GM04503 (cell line): ENCODE measurements around the gene TMEM271.
"Not testable (repeated sequence)": the region's sequence is repeated elsewhere in the genome, so short reads cannot be mapped to it uniquely, and the experiment has no call there.

ENCODE experiments used
- DNase-seq: peaks from one replicate; pipeline ENCODE4 v3.0.0-alpha.2; 2012; ENCODE audit warnings: low read depth

Gene TMEM271

GRCh38 chr4:565614-566013, 10.5 kb downstream of the TMEM271 start:
- not testable (repeated sequence) for DNase-seq

GRCh38 chr4:562458-562857, 13.6 kb downstream of the TMEM271 start:
- not testable (repeated sequence) for DNase-seq

- DNase-seq: no peak
Measured at GRCh38 chr4:561426-561825, 14.7 kb downstream of the TMEM271 start.

- no peak for DNase-seq
Measured at GRCh38 chr4:560731-561291, 15.3 kb downstream of the TMEM271 start.

GRCh38 chr4:560061-560460, 16.0 kb downstream of the TMEM271 start:
- no peak for DNase-seq

GRCh38 chr4:555566-556275, 20.4 kb downstream of the TMEM271 start:
- DNase-seq: no peak

GRCh38 chr4:554793-555320, 21.2 kb downstream of the TMEM271 start:
- not testable (repeated sequence) for DNase-seq

- no peak for DNase-seq
Measured at GRCh38 chr4:552019-552418, 24.1 kb downstream of the TMEM271 start.

GRCh38 chr4:550268-550667, 25.8 kb downstream of the TMEM271 start:
- DNase-seq: not testable (repeated sequence)

GRCh38 chr4:548976-549375, 27.1 kb downstream of the TMEM271 start:
- no peak for DNase-seq

- no peak for DNase-seq
Measured at GRCh38 chr4:545612-546011, 30.5 kb downstream of the TMEM271 start.

GRCh38 chr4:544386-545105, 31.5 kb downstream of the TMEM271 start:
- DNase-seq: no peak

- DNase-seq: no peak
Measured at GRCh38 chr4:541271-541670, 34.8 kb downstream of the TMEM271 start.

- DNase-seq: no peak
Measured at GRCh38 chr4:538542-539142, 37.5 kb downstream of the TMEM271 start.

GRCh38 chr4:537436-538264, 38.4 kb downstream of the TMEM271 start:
- DNase-seq: no peak

- DNase-seq: no peak
Measured at GRCh38 chr4:536351-536972, 39.6 kb downstream of the TMEM271 start.

GRCh38 chr4:535924-536281, 40.2 kb downstream of the TMEM271 start:
- DNase-seq: no peak

GRCh38 chr4:535181-535923, 40.7 kb downstream of the TMEM271 start:
- no peak for DNase-seq

- DNase-seq: no peak
Measured at GRCh38 chr4:534576-535151, 41.4 kb downstream of the TMEM271 start.

- no peak for DNase-seq
Measured at GRCh38 chr4:534101-534575, 42.0 kb downstream of the TMEM271 start.
